Endometrial microvascular endothelial cells (primary cell): ENCODE results near the gene MARK4. TPM values are rescaled to one million over a fixed set of nuclear protein-coding genes. Genes with fewer than 3 reads are reported as not detected.
"Not testable (repeated sequence)": the region's sequence is repeated elsewhere in the genome, so short reads cannot be mapped to it uniquely, and the experiment has no call there.

Source experiments
- in situ Hi-C: cut with HindIII; loops from 2 replicates; pipeline ENCODE4 v1.10.0; 2017; ENCODE audit warnings: low sequenced_read_pairs, low pct_unique_long_range_greater_than_20kb; ENCODE audit errors: inconsistent ontology term
- total RNA-seq: library from RNA; depleted of rRNA; stranded (reverse); fragments of >200 nt; gene quantifications from one replicate; pipeline ENCODE4 v1.2.3, GENCODE V29; 2015; ENCODE audit errors: inconsistent ontology term

Gene MARK4
- 12.7 TPM for total RNA-seq

DNA sequence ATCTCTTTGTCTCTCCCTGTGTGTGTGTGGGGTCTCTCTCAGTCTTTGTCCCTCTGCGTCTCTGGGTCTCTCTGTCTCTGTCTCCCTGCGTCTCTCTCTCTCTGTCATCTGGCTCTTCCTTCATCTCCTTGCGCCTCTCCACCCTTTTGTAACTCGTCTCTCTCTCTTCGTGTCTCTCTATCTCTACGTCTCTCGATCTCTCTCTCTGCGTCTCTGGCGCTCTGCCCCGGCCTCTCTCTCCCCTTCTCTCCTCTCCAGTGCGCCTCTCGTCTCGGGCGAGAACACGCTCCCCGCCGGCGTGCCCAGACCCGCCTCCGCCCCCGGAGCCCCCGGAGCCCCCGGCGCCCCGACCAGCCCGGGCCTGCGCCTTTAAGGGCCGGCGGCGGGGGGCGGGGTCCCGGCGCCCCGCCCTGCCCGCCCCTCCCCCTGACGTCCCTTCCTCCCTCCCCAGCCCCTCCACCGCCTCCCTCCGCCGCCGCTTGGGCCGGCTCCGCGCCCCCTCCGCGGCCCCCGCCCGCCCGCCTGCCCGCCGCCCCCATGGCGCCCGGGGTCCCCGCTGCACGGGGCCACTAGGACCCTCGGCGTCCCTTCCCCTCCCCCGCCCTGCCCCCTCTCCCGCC, at the start of gene MARK4:
Gene MARK4, plus strand, starts transcription at position 440 of the 620 bp plus-strand sequence. CDS start 318 bp downstream, outside the sequence.
- in situ Hi-C loops: no loop called here

DNA sequence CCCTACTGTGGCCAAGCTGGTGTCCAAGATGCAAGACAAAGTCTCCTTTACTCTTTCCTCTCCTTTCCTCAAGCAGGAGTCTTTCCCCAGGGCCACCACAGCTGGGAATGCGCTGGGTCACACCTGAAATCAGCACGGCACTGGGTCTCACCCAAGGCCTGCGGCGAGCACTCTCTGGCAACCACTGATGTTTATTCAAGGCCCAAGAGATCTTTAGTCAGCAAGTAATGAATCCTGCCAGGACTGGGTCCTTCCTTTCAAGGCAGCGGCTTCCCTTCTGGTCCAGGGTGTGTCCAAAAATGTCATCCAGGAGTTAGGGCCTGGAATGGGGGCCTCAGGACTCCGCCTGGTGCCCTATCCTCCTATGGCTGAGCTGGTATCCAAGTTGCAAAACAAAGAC, 48.4 kb upstream of the MARK4 start:
- in situ Hi-C loops: no loop called here

DNA sequence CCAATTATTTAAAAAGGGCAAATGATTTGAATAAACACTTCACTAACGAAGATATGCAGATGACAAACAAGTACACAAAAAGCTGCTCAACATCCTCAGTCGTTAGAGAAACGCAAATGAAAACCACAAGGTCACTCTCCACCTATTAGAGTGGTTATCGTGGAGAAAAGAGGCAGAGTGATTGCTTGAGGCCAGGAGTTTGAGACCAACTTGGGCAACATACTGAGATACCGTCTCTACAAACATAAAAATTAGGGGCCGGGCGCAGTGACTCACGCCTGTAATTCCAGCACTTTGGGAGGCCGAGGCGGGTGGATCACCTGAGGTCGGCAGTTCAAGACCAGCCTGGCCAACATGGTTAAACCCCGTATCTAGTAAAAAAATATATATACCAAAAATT, 45.3 kb upstream of the MARK4 start:
- in situ Hi-C loops: no loop called here

DNA sequence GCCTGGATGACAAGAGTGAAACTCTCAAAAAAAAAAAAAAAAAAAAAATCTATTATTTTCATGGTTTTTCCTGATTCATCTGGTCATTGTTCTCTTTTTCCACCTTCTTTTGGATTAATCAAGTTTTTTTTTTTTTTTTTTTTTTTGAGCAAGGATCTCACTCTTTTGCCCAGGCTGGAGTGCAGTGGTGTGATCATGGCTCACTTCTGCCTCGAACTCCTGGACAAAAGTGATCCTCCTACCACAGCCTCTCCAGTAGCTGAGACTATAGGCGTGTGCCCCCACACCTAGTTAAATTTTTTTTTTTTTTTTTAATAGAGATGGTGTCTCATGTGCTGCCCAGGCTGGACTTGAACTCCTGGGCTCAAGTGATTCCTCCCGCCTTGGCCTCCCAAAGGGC, 44.7 kb upstream of the MARK4 start:
- in situ Hi-C loops: no loop called here

DNA sequence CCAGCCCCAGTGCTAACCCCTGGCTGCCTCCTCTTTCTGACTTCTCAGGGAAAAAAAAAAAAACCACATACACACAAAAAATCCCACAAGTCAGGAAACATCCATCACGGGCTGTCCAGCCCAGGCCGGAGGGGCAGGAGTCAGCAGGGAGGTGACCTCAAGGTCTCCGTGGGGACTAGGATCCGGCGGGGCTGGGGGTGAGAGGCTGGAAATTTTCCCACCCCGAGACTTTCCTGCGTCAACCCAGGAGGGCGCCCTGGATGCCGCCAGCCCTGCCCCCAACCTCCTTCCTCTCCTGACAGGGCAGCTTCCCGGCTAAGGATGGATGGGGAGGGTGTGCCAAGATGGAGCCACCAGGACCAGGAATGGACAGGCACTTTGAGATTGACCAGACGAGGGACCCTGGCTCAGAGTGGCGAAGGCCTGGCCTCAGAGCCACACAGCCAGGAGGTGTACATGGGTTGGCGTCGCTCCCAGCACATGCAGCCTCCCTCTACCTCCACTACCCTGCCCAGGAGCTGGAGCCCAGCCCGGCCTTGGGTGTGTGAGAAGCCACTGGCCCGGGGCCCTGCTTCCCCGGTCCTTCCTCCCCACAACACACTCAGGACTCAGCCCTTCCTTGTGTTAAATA, 39.2 kb upstream of the MARK4 start:
- in situ Hi-C loops: no loop called here

DNA sequence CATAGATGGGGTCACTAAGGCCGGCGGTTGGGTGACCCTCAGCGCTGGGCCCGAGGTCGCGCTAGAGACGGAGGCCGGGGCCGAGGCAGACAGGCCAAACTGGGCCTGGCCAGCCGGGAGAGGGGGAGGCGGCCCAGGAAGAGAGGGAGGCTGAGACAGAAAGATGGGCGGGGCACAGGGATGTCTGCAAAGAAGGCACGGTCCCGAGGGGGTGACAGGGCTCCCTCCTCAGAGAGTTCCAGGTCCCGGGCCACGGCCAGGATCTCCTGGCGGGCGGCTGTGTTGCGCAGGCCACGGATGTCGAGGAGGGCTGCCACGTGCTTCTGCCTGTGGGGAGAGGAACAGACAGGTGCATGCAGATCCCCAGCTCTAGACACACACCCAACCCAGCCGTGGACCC, 38.0 kb upstream of the MARK4 start:
- in situ Hi-C loops: no loop called here

DNA sequence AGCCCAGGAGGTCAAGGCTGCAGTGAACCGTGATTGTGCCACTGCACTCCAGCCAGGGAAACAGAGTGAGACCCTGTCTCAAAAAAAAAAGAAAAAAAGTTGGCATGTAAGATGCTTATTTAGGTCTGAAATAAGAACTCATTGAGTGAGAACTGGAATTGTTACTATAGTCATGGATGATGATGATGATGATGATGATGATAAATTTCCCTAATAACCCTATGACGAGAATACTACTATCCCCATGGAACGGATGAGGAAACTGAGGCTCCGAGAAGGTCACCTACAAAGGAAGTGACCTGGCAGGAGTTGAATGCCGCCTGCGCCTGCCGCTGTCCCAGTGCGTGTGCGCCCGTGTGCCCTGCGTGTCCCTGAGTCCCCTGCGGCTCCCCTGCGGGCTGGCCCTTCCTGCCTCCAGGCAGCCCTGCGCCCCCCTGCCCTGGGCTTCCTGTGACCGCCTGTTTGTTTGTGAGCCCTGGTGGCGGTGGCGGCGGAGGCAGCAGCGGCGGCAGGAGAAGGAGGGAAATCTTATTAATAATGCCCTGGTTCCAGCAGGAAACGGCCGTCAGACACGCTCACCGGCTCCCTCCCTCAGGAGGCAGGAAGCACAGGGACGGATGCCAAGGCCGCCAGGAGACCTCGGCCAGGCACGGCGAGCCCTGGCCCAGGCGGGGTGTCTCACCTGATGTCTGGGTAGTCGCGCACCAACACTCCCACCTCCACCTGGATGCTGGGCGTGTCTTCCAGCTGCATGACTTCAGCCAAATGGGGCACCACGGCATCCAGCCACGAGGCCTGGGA, 35.5 kb upstream of the MARK4 start:
- in situ Hi-C loops: no loop called here

DNA sequence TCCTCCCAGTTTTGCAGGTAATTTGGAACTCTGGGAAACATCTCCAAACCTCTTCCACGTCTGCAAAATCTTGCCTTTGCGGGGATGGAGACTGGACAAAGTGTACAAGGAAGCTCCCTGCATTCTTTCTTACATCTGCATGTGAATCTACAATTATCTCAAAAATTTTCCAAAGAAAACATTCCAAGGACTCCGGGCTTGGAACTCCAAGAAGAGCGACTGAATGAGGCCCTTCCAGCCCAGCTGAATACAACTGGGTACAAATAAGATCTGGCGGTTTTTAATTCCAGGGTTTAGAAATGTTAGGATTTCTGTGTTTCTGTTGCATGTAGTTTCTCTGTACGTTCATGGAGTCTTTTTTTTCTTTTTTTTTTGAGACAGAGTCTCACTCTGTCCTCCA, 34.4 kb upstream of the MARK4 start:
- in situ Hi-C loops: no loop called here

DNA sequence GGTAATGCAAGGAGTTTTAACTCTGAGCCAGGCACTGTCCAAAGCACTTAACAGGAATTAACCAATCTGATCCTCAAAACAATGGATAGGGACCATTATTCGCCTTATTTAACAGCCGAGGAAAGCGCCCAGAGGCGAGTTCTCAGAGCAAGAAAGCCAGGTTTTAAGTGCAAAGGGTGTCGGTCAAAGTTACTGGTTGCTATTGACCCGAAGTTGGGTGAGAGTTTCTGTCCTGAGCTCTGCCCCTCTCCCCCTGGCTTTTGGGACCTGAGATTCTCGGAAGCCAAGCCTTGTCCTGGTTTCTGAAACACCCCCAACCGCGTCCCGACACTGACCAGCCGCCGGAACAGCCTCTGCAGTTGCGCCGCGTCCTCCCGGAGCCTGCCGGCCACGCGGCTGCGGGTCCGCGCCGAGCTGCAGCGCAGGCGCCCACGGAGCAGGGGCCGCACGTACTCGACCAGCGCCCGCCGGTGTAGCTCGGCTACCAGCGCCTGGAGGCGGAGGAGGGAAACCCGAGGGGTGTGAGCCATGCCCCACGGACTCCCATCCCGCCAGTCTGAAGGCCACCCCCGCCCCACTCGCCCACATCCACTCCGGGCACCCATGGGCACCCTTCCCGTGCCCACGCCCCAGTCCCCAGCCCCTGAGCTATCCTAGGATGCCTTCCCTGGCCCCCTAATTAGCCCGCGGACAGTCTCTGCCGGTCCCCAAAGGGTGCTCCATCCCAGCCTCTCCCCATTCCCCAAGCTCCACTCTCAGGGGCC, 33.7 kb upstream of the MARK4 start:
- in situ Hi-C loops: no loop called here

DNA sequence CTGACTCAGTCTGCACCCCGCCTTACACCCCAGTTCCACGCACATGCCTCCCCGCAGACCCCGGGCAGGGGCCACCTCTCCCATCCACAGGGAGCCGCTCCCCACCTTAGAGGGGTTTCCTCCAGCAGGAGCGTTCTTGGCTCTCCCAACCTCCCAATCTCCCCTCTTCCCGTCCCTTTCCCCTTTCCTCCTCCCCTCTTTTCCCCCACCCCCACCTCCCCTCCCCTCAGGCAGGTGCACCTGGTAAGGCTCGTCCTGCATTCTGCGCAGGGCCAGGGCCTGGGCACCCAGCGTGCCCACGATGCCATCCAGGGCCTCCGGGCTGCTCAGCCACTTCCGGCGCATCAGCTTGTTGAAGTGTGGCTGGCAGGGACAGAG, 33.1 kb upstream of the MARK4 start:
- in situ Hi-C loops: no loop called here

DNA sequence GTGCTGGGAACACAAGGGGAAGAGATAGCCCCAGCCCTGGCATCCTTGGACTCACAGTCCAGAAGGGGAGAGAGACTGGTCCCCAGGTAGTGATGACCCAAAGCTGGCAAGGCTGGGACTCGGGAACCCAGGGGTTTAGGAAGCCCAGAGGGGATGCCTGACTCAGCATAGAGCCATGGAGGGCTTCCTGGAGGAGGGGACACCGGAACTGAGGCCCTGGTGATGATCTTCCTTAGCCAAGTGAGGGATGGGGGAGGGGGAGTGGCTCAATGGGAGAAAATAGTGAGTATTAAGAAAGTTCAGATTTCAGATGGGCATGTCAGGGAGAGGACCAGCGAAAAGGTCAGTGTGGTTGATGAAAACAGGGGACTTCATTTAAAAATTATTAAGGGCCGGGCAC, 32.6 kb upstream of the MARK4 start:
- in situ Hi-C loops: no loop called here

DNA sequence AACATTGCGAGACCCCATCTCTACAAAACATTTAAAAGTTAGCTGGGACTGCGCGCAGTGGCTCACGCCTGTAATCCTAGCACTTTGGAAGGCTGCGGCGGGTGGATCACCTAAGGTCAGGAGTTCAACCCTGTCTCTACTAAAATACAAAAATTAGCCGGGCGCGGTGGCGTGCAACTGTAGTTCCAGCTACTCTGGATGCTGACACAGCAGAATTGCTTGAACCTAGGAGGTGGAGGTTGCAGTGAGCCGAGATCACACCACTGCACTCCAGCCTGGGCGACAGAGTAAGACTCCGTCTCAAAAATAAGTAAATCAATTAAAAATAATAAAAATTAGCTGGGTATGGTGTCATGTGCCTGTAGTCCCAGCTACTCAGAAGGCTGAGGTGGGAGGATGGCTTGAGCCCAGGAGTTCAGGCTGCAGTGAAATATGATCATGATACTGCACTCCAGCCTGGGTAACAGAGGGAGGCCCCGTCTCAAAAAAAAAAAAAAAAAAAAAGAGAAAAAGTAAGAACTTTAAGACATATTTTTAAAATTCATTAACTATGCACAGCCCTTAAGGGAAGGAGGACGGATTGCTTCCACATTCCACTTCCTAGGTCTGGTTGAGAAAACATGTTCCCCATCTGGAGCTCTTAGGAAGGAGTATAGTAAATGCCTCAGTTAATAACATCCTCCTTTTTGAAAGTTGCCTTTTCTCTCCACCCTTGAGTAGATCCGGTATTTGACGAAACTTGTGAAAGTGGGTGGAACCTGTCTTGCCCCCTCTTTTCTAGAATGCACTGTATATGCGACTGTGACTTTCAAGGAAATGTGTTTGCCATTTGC, 31.9 kb upstream of the MARK4 start:
- in situ Hi-C loops: no loop called here

DNA sequence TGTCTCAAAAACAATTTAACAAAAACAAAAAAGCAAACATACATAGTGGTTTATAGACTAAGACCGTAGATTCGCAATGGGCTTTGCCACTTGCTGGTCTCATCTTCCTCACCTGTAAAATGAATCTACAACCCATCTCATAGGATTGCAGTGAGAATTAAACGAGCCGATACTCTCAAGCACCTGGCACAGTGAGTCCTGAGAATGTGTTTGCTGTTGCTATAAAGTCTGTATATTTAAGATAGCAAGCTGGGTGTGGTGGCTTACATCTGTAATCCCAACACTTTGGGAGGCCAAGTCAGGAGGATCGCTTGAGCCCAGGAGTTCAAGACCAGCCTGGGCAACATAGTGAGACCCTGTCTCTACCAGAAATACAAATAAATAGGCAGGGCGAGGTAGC, 28.3 kb upstream of the MARK4 start:
- in situ Hi-C loops: no loop called here

DNA sequence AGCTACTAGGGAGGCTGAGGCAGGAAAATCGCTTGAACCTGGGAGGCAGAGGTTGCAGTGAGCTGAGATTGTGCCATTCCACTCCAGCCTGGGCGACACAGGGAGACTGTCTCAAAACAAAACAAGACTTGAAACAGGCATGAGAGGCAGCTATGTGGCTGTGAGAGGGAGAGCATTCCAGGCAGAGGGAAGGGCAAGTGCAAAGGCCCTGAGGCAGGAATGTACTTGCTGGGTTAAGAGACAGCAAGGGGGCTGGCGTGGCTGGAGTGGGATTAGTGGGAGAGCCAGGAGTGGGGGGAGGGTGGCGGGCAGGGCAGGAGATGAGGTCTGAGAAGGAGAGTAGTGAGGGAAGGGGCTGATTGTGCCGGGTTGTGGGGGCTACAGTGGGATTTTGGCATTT, 27.2 kb upstream of the MARK4 start:
- in situ Hi-C loops: no loop called here

DNA sequence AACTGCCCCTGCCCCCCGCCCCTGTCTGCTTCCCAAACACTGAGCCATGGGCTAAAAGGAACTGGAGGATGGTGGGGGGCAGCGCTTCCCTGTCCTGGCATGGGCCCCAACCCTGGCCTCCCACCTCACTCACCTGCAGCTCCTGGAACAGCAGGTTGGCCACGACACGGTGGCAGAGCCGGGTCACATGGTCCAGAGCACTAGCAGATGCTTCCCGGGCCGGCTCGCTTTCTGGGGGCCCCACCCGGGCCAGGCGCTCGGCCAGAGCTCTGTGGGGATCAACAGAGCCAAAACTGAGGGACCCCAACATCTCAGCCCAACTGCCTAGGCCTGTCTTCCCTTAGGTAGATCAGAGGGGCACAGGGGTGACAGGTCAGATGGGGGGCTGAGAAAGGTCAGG, 26.4 kb upstream of the MARK4 start:
- in situ Hi-C loops: no loop called here

DNA sequence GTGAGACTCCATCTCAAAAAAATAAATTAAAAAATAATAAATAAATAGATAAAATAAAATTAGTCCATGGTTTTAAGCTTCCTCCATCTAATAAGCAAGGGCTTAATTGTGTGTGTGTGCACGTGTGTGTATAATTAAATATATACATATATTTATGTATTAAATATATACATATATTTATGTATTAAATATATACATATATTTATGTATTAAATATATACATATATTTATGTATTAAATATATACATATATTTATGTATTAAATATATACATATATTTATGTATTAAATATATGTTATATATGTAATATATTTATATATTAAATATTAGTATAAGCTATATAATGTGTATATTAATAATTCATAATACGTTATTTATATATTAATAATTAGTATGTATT, 22.0 kb upstream of the MARK4 start:
- in situ Hi-C loops: not testable (repeated sequence)

DNA sequence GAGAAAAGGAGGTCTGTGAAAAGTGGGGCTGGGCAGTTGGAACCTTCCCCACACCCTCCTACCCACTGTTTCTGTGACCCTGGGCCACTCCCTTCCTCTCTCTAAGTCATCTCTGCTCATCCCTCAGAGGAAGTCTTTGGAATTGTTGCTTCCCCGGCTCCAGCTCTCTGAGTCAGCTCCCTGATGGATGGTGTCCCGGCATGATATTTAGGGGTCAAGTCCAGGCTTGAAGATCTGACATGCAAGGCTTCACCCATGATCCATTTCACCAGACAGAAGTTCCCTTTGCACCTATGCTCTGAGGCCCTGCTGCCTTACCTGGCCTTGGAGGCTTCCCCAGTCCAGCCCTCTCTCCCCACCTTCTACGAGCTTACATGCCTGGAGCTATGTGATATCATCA, 19.2 kb upstream of the MARK4 start:
- in situ Hi-C loops: no loop called here

DNA sequence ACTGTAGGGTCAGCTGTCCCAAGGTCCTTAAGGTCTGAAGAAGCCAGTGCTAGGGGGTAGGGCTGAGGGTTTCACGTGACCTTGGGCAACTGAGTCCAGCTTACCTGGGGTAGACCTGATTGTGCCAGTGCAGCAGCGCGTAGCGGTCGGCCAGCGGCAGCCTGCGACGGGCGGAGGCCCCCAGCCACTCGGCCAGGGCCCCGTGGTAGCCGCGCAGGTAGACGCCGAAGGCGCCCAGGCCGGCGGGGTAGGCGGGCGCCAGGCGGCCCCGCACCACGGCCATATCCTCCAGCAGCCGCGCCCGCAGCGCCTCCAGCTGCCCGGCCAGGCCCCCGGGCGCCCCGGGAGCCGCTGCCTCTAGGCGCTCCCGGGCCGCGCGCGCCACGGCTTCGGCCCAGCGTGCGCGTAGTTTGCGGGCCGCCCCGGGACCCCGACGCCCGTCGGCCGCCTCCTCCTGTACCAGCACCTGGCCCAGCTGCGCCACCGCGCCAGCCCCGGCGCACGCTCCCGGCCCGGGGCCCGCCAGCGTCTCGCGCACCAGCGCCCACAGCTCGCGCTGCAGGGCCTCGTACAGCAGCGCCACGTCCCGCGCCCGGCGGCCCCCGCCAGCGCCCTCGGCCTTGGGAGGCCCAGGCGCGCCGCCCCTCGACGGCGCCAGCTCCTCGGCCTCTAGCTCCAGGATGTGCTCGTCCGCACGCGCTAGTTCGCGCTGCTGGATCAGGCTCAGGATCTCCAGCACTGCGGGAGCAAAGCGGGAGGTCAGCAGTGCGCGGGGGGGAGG, 16.8 kb upstream of the MARK4 start:
- in situ Hi-C loops: no loop called here
